HG03565 (cell line): ENCODE measurements around the gene DDX28.
"Not testable (repeated sequence)": the region's sequence is repeated elsewhere in the genome, so short reads cannot be mapped to it uniquely, and the experiment has no call there.

Experiments
- ATAC-seq: cut with Tn5 transposase; IDR thresholded peaks from one replicate; pipeline ENCODE4 v1.9.1; 2021; ENCODE audit warnings: mild to moderate bottlenecking, moderate library complexity; ENCODE audit not compliant: unreplicated experiment

DDX28 gene

DNA sequence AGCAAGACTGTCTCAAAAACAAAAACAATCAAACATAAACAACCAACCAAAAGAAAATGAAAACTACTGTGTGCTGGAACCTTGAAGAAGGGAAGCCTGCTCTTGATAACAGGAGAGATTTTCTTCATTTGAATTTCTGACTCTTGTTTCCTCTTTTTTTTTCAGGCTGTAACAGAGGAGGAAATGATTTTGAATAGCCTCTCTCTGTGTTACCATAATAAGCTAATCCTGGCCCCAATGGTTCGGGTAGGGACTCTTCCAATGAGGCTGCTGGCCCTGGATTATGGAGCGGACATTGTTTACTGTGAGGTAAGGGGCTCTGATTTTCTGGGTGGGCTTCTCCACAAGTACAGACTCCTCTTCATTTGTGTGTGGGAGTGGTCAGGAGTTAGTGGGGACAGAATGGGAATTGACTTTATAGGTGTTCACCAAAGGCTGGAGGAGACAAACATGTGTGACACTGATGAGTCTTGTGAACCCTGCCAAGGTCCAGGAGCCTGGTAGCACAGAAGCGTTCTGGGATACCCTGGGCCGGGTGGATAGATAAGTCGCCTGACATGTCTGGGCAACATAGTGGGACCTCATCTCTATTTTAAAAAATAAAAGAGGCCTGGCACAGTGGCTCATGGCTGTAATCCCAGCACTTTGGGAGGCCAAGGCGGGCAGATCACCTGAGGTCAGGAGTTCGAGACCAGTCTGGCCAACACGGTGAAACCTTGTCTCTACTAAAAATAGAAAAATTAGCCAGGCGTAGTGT is 15.0 kb upstream of the DDX28 start:
- no peak for ATAC-seq

DNA sequence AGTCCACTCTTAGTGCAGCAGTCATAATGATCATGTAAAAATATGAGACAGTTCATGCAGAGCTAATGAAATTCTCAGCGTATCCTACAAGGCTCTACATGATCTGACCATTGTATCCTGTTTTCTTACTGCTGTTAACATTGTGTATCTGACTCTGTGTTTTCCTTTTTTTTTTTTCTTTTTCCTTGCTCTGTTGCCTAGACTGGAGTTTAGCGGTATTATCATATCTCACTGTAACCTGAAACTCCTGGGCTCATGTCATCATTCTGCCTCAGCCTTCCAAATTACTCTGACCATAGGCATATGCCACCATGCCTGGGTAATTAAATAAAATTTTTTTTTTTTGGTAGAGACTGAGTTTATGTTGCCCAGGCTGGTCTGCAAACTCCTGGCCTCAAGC is 12.2 kb upstream of the DDX28 start:
- no peak for ATAC-seq

DNA sequence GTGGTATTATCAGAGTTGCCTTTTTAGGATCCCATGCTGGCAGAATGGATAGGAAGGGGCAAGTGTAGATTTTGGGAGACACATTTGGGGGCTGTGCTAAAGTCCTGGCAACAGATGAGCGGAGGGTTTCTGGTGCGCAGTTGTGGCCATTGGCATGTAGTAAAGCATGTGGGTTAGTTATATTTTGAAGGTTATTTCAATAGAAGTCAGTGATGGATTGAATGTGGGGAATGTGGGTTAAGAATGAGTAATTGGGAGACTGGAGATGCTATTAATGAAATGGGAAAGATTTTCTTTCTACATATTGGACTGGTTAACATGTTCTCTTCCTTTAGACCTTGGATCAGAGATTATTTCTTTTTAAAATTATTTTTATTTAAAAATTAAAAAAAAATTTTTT is 10.1 kb upstream of the DDX28 start:
- ATAC-seq = no peak

DNA sequence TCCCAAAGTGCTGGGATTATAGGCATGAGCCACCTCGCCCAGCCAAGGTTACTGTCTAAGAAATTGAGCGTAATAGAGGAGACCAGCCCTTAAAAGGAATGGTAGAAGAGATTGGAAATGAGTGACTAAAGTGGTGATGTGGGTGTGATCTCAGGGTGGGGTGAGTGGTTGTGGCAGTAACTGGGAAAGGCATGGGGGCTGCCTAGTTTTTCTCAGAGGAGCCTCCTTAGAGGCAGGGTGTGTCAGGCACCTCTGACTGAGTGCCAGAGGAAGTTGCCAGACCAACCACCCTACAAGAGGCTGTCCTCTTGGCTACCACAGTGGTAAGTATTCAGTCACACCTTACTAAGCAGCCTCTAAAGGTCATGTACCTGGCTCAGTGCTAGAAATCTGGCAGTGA is 8.9 kb upstream of the DDX28 start:
- ATAC-seq = no peak

DNA sequence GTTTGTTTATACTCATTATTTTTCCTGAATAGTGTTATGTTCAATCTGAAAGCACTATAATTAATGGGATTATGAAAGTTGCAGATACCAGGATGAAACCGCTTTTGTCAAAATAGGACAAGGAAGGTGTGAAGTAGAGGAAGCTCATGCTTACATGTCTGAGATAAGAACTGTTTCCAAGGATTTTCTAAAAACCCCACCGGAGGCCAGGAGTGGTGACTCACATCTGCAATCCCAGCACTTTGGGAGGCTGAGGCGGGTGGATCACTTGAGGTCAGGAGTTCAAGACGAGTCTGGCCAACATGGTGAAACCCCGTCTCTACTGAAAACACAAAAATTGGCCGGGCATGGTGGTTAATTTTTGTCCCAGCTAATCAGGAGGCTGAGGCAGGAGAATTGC is 7.1 kb upstream of the DDX28 start:
- not testable (repeated sequence) for ATAC-seq

DNA sequence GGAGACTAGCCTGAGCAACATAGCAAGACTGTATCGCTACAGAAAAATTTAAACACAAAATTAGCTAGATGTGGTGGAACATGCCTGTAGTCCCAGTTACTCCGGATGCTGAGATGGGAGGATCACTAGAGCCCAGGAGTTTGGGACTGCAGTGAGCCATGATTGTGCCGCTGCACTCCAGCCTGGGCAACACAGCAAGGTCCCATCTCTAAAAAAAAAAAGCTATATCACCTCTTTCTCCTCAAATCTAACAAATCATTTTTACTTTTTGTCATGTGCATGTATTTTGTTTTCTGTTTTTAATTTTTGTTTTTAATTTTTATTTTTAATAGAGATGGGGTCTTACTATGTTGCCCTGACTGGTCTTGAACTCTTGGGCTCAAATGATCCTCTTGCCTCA is 6.0 kb upstream of the DDX28 start:
- no peak for ATAC-seq

DNA sequence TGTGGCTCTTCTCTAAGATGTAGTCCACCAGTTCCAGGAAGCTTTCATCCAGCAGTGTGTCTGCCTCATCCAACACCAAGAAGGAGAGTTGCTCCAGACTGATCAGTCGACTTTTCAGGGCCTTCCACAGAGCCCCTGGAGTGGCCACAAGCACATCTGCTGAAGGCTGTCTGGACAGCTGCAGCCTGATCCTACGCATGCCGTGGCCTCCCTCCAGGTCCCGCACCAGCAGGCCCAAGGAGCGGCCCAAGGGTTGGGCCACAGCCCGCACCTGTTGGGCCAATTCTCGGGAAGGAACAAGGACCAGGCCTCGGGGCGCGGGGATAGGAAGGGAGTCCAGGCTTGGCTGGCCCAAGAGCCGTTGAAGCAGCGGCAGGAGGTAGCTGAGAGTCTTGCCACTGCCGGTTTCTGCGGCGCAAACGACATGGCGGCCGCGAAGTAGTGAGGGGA is 729 bp downstream of the DDX28 start:
- ATAC-seq = no peak

DNA sequence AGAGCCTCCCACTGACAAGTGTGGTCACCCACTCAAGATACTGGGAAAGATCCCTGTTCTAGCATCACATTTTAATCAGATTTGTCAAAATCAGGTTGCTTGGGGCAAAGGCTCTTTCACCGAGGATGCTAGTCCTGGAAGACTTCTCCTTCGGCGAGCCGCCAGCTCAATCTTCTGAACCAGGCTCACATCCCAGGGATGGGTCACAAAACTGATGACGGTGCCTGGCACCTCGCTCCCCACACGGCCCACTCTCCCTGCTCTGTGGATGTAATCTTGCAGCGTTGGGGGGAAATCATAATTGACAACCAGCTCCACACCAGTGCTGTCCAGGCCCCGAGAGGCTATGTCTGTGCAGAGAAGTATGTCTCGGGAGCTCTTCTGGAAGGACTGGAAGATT is 1.5 kb downstream of the DDX28 start:
- ATAC-seq = no peak

DNA sequence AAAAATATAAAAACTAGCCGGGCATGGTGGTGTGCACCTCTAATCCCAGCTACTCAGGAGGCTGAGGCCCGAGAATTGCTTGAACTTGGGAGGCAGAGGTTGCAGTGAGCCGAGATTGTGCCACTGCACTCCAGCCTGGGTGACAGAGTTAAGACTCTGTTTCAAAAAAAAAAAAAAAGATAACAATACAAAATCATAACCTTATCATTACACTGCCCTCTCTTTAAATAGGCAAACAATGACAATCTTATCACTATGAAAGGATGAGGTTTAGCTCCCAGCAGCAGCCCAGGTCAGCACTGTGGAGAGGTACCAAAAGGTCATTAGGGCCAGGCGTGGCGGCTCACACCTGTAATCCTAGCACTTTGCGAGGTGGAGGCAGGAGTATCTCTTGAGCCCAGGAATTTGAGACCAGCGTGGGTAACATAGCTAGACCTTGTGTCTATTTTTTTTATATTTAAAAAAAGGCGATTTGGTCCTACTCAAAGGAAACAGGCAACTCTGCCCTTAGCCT is 3.8 kb downstream of the DDX28 start:
- no peak for ATAC-seq

DNA sequence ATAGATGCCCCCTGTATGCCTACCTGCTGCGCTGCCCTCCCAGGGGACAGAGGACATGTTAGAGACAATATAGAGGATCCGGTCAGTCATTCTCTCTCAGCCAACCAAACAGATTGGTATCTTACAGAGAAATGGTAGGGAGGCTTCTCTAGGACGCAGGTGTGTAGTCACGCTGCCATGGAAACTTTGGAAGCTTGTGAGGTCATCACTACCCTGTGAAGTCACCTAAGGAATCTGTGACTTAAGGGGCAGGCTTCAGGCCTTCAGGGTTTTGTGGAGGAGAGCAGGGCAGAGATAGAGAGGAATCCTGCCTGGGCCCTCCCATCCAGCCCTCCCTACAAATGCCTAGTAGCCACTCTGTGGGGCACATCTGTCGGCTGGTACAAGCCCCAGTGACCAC is 7.4 kb downstream of the DDX28 start, which contains the start of gene DPEP2NB:
Gene DPEP2NB (minus strand): TSS at position 231 of the 400 bp plus-strand sequence. CDS start 141 bp downstream, at position 90.
- ATAC-seq = no peak

DNA sequence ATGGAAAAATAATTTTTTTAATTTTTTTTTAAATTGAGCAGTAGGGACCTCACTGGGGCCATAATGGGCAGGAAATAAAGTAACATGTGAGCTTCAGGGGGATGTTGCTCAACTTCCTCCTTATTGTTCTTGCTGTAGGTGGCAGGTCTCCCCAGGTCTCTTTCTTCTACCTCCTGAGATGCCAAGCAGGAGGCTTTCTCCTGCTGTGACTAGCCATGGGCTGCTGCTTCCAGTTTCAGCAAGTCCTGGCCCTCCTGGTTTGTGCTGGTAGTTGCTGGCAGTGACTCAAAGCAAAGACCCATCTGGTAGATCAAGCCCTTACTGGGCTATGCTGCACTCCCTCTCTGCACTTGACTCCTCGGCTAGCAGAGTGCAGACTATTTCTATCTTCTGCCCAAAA is 9.6 kb downstream of the DDX28 start:
- no peak for ATAC-seq

DNA sequence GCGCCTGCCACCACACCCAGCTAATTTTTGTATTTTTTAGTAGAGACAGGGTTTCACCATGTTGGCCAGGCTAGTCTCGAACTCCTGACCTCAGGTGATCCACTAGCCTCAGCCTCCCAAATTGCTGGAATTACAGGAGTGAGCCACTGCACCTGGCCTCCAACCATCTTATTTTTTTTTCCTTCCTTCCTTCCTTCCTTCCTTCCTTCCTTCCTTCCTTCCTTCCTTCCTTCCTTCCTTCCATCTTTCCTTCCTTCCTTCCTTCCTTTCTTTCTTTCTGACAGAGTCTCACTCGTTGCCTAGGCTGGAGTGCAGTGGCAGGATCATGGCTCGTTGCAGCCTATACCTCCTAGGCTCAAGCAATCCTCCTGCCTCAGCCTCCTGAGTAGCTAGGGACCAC is 13.2 kb downstream of the DDX28 start:
- ATAC-seq = not testable (repeated sequence)

DNA sequence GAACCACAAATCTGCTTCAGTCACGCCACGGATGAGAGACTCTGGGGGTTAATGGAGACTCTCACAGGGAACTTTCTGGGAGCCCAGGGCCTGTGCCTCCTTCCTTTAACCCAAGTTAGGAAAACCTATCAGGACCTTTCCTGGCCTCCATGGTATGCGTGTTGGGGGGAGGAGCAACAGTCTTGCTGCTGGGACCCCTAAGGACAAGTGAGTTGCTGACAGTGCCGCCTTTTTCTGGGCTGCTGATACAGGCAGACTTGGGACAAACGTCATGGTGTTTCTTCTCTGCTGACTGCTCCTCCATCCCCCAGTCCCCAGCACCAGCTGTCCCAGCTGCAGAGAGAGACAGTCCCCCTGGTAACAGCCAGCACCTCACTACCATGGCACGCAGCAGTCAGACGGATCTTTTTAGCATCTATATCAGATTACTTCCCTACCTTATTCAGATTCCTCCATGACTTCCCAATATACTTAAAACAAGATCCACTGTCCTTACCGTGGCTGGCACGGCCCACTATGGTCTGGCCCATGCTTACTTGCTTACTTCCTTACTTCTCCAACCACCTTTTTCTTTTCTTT is 13.8 kb downstream of the DDX28 start:
- ATAC-seq = no peak

DNA sequence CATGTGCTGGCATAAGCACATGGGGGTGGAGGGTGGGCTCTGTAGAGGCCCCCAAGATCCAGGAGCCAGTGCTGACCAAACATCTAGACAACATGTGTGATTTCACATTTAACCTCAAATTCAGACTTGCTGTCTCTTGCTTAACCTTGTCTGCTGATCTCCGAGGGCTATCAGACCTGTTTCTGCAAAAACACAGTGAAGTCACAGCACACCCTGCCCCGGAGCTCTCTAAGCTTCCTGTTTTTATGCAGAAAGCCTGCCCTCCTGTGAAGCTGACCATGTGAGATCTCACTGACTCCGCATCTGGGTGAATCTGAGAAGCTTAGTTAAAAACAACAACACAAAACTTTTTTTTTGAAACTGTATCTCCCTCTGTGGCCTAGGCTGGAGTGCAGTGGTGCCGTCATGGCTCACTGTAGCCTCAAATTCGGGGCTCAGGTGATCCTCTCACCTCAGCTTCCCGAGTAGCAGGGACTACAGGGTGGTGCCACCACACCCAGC is 17.2 kb downstream of the DDX28 start:
- ATAC-seq = no peak

DNA sequence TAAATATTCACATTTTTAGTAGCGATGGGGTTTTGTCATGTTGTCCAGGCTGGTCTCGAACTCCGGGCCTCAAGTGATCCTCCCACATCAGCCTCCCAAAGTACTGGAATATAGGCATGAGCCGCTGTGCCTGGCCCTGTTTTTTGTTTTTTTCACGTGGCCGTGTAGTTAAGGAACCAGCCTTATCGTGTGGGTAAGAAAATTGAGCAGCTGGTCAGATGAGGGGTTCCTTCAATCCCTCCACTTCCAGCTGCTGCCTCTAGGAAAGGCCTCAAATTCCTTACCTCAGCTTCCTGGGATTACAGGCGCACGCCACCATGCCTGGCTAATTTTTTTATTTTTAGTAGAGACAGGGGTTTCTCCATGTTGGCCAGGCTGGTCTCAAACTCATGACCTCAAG is 17.8 kb downstream of the DDX28 start:
- no peak for ATAC-seq

DNA sequence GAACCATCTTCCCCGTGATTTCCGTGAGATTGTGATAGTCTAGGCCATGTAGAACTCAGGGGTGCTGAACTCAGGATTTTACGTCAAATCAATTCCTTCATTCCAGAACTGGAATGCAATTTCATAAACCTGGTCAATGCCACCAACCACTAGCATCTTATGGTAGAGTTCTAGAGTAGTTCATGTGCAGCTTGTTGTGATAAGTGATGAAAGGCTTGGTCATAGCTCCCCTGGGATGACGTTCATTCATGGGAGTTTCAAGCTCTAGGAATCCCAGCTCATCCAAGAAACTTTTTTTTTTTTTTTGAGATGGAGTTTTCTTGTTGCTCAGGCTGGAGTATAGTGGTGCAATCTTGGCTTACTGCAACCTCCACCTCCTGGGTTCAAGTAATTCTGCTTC is 20.0 kb downstream of the DDX28 start:
- no peak for ATAC-seq

DNA sequence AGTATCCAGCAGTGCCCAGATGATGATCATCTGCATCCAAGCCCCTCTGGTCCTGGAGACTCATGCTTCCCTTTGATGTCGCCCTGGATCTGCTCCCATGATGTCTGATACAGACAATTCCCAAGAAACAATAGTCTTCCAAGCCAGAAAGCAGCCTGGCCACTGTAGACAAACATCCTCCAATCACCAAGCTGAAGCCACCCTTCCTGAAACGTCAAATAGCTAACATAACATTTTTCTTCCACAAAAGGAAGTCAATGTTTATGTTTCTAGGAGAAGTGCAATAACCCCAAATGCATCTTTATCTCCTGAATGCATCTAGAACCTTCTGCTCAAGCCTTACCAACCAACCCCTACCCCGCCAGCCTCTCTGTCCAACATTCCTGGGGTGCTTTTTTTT is 22.6 kb downstream of the DDX28 start:
- ATAC-seq = no peak

DNA sequence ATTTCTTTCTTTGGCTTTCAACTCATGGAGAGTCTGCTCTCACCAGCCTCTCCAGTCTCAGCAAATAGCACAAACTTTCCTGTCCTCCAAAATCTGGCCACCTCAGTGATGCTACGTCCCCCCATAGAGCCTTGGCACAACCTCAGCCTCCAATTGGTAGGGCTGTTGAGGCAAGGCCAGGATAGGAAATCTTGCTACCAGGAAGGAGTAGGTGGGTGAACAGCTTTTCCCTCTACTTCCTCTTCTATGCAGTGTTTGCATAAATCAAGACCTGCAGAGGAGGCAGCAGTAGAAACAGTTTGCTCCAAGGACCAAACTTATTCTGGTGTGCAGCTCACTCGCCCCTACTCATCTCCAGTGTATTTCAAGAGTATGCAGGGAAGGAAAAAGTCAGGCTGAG is 23.0 kb downstream of the DDX28 start:
- ATAC-seq = no peak

DNA sequence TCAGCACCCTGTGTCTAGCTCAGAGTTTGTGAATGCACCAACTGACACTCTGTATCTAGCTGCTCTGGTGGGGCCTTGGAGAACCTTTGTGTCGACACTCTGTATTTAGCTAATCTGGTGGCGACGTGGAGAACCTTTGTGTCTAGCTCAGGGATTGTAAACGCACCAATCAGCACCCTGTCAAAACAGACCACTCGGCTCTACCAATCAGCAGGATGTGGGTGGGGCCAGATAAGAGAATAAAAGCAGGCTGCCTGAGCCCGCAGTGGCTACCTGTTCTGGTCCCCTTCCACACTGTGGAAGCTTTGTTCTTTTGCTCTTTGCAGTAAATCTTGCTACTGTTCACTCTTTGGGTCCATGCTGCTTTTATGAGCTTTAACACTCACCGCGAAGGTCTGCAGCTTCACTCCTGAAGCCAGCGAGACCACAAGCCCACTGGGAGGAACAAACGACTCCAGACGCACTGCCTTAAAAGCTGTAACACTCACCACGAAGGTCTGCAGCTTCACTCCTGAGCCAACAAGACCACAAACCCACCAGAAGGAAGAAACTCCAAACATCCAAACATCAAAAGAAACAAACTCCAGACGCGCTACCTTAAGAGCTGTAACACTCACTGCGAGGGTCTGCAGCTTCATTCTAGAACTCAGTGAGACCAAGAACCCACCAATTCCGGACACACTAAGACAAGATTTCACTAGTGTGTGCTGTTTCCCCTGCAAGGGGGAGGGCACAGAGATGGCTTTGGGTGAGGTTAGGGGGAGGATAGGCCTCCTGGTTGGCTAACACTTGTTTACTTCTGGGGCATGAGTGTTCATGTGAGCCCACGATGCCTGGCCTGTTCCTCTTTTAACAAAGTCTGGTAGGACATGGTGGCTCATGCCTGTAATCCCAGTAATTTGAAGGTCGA is 24.0 kb downstream of the DDX28 start, which contains the start of gene DPEP2:
Gene DPEP2 (minus strand): TSS at position 706 of the 910 bp plus-strand sequence. CDS start 6,272 bp downstream, outside the sequence.
- not testable (repeated sequence) for ATAC-seq

DNA sequence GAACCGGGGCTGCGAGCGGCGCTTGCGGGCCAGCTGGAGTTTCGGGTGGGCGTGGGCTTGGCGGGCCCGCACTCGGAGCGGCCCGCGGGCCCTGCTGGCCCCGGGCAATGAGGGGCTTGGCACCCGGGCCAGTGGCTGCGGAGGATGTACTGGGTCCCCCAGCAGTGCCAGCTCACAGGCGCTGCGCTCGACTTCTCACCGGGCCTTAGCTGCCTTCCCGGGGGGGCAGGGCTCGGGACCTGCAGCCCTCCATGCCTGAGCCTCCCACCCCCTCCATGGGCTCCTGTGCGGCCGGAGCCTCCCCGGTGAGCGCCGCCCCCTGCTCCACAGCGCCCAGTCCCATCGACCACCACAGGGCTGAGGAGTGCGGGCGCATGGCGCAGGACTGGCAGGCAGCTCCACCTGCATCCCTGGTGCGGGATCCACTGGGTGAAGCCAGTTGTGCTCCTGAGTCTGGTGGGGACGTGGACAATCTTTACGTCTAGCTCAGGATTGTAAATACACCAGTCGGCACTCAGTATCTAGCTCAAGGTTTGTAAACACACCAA is 24.7 kb downstream of the DDX28 start:
- not testable (repeated sequence) for ATAC-seq

DNA sequence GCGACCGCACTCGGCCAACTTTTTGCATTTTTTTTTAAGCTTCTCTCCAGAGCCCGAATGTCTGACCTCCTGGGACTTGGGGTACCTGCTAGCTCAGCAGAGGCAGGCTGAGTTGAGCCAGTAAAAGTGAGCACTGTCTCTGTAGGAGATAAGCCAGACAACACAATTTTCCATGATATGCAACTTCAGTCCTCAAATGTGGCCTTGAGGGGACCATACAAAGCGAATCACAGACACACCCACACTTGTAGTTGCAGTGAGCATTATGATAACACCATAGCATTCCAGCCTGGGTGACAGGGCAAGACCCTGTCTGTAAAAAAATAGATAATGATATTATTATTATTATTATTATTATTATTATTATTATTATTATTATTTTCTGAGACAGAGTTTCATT is 26.4 kb downstream of the DDX28 start:
- no peak for ATAC-seq
